GM18517 (cell line): Measurements from ENCODE around the gene RNF126.
"Not testable (repeated sequence)": the region's sequence is repeated elsewhere in the genome, so short reads cannot be mapped to it uniquely, and the experiment has no call there.

Experiments used
- ATAC-seq: cut with Tn5 transposase; IDR thresholded peaks from one replicate; pipeline ENCODE4 v1.9.1; 2021; ENCODE audit warnings: mild to moderate bottlenecking, moderate library complexity; ENCODE audit not compliant: unreplicated experiment

Gene RNF126

DNA sequence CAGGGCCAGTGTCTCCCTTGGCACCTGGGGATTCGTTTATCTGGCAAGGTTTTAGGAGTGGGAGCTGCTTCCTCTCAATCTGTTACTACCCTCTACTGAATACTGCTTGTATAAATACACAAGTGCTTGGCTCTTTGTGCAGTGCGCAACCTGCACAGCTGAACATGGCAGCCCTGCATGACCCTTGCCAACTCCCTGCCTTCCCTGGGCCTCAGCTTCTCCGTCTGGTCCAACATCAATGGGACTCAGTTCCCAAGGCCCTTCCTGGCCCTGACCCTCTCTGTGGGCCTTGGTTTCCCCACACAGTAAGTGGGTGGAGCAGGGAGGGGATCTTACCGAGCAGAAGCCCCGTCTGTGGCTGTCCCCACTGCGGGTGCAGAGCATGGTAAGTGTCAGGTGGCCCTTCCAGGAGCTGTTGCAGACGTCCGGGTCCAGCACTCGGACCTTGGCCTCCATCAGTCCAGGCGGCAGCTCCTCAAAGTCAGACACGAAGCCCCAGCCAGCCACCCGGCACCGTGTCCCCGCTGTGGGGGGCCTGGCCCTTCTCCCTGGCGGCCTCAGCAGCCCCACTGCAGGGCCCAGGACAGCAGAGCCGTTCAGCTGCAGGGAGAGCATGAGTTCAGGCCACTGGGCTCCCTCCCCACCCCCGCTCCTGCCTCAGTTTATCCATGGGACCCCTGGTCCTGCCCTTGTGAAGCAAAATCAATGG is 23.7 kb upstream of the RNF126 start:
- ATAC-seq, result no peak

GRCh38 chr19:685454-685931 is 22.5 kb upstream of the RNF126 start:
- no peak for ATAC-seq

- ATAC-seq, result no peak
These were observed 19.8 kb upstream of the RNF126 start for GRCh38 chr19:682678-683320.

DNA sequence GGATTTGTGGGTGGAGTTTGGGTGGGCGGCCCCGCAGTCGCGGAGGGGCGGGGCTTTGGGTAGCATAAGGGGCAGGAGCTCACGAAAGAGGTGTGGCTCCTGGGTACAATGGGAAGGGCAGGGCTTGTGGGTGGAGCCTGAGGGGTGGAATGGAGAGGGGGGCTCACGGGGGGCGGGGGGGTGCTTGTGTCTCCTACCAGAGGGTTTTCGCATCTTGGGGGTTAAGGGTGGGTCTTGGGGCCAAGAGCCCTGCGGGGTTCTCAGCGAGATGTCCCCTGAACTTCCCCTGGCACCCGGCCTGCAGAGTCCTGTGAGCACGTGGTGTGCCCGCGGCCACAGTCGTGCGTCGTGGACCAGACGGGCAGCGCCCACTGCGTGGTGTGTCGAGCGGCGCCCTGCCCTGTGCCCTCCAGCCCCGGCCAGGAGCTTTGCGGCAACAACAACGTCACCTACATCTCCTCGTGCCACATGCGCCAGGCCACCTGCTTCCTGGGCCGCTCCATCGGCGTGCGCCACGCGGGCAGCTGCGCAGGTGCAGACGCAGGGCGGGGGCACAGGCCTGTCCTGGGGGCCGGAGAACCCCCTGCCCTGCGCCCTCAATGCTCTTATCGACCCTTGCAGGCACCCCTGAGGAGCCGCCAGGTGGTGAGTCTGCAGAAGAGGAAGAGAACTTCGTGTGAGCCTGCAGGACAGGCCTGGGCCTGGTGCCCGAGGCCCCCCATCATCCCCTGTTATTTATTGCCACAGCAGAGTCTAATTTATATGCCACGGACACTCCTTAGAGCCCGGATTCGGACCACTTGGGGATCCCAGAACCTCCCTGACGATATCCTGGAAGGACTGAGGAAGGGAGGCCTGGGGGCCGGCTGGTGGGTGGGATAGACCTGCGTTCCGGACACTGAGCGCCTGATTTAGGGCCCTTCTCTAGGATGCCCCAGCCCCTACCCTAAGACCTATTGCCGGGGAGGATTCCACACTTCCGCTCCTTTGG is 18.3 kb upstream of the RNF126 start:
- ATAC-seq, result no peak

GRCh38 chr19:680287-681028 is 17.4 kb upstream of the RNF126 start:
- peak; percentile 75 for ATAC-seq

- ATAC-seq, result peak; percentile 30
These were observed 16.6 kb upstream of the RNF126 start for GRCh38 chr19:679418-680286.

- ATAC-seq, result no peak
These were observed 15.9 kb upstream of the RNF126 start for GRCh38 chr19:678791-679388.

- no peak for ATAC-seq
These were observed 14.8 kb upstream of the RNF126 start for GRCh38 chr19:677601-678436.

DNA sequence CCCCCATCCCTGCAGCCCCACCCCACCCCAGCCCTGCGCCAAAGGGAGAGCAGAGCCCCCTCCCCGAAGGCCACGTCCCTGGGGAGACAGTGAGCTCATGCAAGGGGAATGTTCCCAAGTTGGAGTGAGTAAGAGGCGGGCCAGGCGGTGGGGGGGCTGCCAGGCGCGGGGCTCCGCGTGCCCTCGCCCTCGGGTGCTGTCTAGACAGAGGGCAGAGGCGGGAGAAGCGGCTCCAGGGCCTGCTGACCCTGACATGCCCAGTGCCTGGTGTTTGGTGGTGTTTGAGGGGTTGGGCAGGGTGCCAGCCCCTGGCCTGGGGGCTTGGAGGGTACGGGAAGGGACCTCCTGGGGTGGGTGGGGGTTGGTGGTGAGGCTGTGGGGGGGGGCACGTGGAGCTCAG is 14.2 kb upstream of the RNF126 start:
- no peak for ATAC-seq

GRCh38 chr19:676339-677105 is 13.5 kb upstream of the RNF126 start, which contains the start of gene FSTL3:
Gene FSTL3 (plus strand): TSS chr19:676392. CDS start chr19:676424, 32 bp downstream.
- no peak for ATAC-seq

- no peak for ATAC-seq
These were observed 13.0 kb upstream of the RNF126 start for GRCh38 chr19:676007-676338.

- no peak for ATAC-seq
These were observed 11.5 kb upstream of the RNF126 start for GRCh38 chr19:674282-675151.

DNA sequence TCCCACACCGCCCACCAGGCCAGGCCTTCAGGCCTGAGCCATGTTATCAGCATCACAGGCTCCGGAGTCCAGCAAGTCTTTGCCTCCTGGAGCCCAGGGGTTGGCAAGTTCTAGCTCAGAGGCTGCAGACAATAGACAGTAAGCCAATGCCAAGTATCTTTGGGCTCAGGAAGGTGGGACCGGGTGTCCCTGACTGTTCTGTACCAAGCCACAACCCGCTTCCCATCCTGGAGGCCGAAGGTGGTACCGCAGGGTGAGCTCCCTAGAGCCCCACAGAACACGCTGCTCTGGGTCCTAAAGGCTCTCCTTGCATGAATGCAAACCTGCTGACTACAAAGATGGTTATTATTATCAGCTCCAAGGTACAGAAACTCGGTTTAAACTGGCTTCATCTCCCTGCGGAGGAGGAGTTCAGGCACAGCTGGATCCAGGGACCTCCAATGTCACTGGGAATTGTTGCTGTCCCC is 7.6 kb upstream of the RNF126 start:
- ATAC-seq, result no peak

GRCh38 chr19:668675-669434 is 5.8 kb upstream of the RNF126 start:
- ATAC-seq, result not testable (repeated sequence)

DNA sequence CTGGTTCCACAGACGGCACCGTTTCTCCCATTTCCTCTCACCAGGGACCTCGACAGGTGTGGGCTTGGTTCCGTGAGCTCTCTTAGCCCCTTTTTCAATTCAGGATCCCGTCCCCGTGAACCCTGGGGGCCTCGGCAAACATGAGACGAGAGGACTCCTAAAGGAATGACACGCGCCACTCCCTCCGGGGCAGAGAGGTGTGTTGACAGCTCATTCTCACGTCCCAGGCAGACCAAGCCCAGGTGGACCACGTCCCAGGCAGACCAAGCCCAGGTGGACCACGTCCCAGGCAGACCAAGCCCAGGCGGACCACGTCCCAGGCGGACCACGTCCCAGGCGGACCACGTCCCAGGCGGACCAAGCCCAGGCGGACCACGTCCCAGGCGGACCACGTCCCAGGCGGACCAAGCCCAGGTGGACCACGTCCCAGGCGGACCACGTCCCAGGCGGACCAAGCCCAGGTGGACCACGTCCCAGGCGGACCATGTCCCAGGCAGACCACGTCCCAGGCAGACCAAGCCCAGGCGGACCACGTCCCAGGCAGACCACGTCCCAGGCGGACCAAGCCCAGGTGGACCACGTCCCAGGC is 4.1 kb upstream of the RNF126 start:
- ATAC-seq, result not testable (repeated sequence)
